ENCODE measurements around the gene COX19. TPM values are rescaled to one million over a fixed set of nuclear protein-coding genes. Genes with fewer than 3 reads are reported as not detected.

The COX19 gene
- polyA plus RNA-seq, 3 donors, result 7.4 to 15.0 (median 7.6) TPM

- Histone ChIP-seq H3K4me3 (replicated peaks in 1 of 3; ENCODE audit: low read depth in 2 of 3, low read length in 3 of 3) (no peak overlapping the region), H4K20me1 (ENCODE audit: insufficient read depth, low read length) (peaks cover 69% of the 10 kb centered on the region), H3K9me3 (replicated peaks in 1 of 2; ENCODE audit: control insufficient read depth in 1 of 2, insufficient read depth in 1 of 2, low read length in 2 of 2) (peaks cover 20 to 36% of the 10 kb centered on the region in 2 donors), H3K27me3 (ENCODE audit: control insufficient read depth in 2 of 2, insufficient read depth in 2 of 2, low read length in 2 of 2) (no peaks in the 10 kb centered on the region), H3K79me2 (ENCODE audit: insufficient read depth, low read length) (peaks cover 44% of the 10 kb centered on the region), H3K4me1 (ENCODE audit: control insufficient read depth in 1 of 2, insufficient read depth in 2 of 2, low read length in 2 of 2) (peaks cover 36 to 54% of the 10 kb centered on the region in 2 donors), H3K9ac (ENCODE audit: insufficient read depth, low read length, poor library complexity, severe bottlenecking) (peak overlapping the region; percentile 6), H3K4me2 (replicated peaks; ENCODE audit: extremely low read depth, low read length, poor library complexity, severe bottlenecking) (peak overlapping the region; percentile 33), H3K36me3 (replicated peaks in 1 of 2; ENCODE audit: control insufficient read depth in 1 of 2, insufficient read depth in 2 of 2, low read length in 2 of 2) (peaks cover 9 to 31% of the 10 kb centered on the region in 2 donors), H2AFZ (ENCODE audit: insufficient read depth, low read depth, low read length, poor library complexity, severe bottlenecking) (no peak overlapping the region), H3K27ac (ENCODE audit: low read depth in 1 of 2, low read length in 2 of 2) (peak overlapping the region; percentile 0 to 7)
- H3K9me3 Mint-ChIP-seq, result peaks cover 27 to 35% (median 31%) of the 10 kb centered on the region in 7 donors
- peaks cover 2 to 4% (median 4%) of the 10 kb centered on the region in 3 donors for H3K27me3 Mint-ChIP-seq (ENCODE audit: low read depth in 3 of 3)
- 54% methylated on average over 10 of the region's 15 CpGs for WGBS (ENCODE audit: insufficient coverage)
- TF ChIP-seq CTCF (IDR thresholded peaks at IDR 0.05), result no peak
- peak; percentile 9 to 20 (median 17) for DNase-seq
- H3K27ac Mint-ChIP-seq, result peak overlapping the region in 2 of 7 donors; percentile 23 to 60
- peak overlapping the region in 1 of 2 donors; percentile 42 for H3K4me3 Mint-ChIP-seq
- peaks cover 26 to 55% of the 10 kb centered on the region in 2 donors for H3K36me3 Mint-ChIP-seq
- intact Hi-C loops (cut with micrococcal nuclease), result no loop called here
- H3K4me1 Mint-ChIP-seq, result peaks cover 33% of the 10 kb centered on the region
Observed at GRCh38 chr7:1024331-1024841, 49.0 kb upstream of the COX19 start.

GRCh38 chr7:1022801-1023465, 47.6 kb upstream of the COX19 start:
- H3K4me1 ChIP-seq (ENCODE audit: control insufficient read depth in 1 of 2, insufficient read depth in 2 of 2, low read length in 2 of 2), result peaks cover 28 to 42% of the 10 kb centered on the region in 2 donors
- no peaks in the 10 kb centered on the region for H3K27me3 ChIP-seq (ENCODE audit: control insufficient read depth in 2 of 2, insufficient read depth in 2 of 2, low read length in 2 of 2)
- no peak overlapping the region for H3K9ac ChIP-seq (ENCODE audit: insufficient read depth, low read length, poor library complexity, severe bottlenecking)
- Mint-ChIP-seq H3K27me3 (ENCODE audit: low read depth in 3 of 3) (peaks cover 2 to 4% (median 4%) of the 10 kb centered on the region in 3 donors), H3K4me3 (no peak overlapping the region), H3K9me3 (peaks cover 28 to 42% (median 32%) of the 10 kb centered on the region in 7 donors), H3K36me3 (peaks cover 31 to 62% of the 10 kb centered on the region in 2 donors), H3K4me1 (peaks cover 27% of the 10 kb centered on the region), H3K27ac (peak overlapping the region in 2 of 7 donors; percentile 41 to 45)
- 95% methylated on average over 41 of the region's 45 CpGs for WGBS (ENCODE audit: insufficient coverage)
- no peak overlapping the region for H2AFZ ChIP-seq (ENCODE audit: insufficient read depth, low read depth, low read length, poor library complexity, severe bottlenecking)
- TF ChIP-seq CTCF (IDR thresholded peaks at IDR 0.05), result no peak
- peaks cover 43% of the 10 kb centered on the region for H3K79me2 ChIP-seq (ENCODE audit: insufficient read depth, low read length)
- H3K27ac ChIP-seq (ENCODE audit: low read depth in 1 of 2, low read length in 2 of 2), result no peak overlapping the region
- no peak for DNase-seq
- peaks cover 70% of the 10 kb centered on the region for H4K20me1 ChIP-seq (ENCODE audit: insufficient read depth, low read length)
- no peak overlapping the region for H3K4me3 ChIP-seq (replicated peaks in 1 of 3; ENCODE audit: low read depth in 2 of 3, low read length in 3 of 3)
- intact Hi-C loops (cut with micrococcal nuclease), result no loop called here
- peaks cover 20 to 36% of the 10 kb centered on the region in 2 donors for H3K9me3 ChIP-seq (replicated peaks in 1 of 2; ENCODE audit: control insufficient read depth in 1 of 2, insufficient read depth in 1 of 2, low read length in 2 of 2)
- no peak overlapping the region for H3K4me2 ChIP-seq (replicated peaks; ENCODE audit: extremely low read depth, low read length, poor library complexity, severe bottlenecking)
- H3K36me3 ChIP-seq (replicated peaks in 1 of 2; ENCODE audit: control insufficient read depth in 1 of 2, insufficient read depth in 2 of 2, low read length in 2 of 2), result peaks cover 9 to 31% of the 10 kb centered on the region in 2 donors

All from CD14-positive monocyte (primary cell).